B cell (primary cell): ENCODE measurements around the gene PDE11A. TPM values are rescaled to one million over a fixed set of nuclear protein-coding genes. Genes with fewer than 3 reads are reported as not detected.

Source experiments
- ATAC-seq: fragments of 200-7000 bp; cut with Tn5 transposase; one replicate; pipeline ENCODE4 v1.10.0; 2021; ENCODE audit warnings: low read depth, mild to moderate bottlenecking, moderate number of reproducible peaks, moderate library complexity
- CTCF ChIA-PET: fragments of 350-600 bp; sonication (Branson Sonifier 250); formaldehyde crosslinking; loops from one replicate; lab custom pipeline; 2021; ENCODE audit warnings: antibody characterized with exemption, inconsistent platforms; lab: Charles Lee
- POLR2A ChIA-PET: fragments of 350-600 bp; sonication (Branson Sonifier 250); formaldehyde crosslinking; loops from one replicate; lab custom pipeline; 2021; ENCODE audit warnings: antibody characterized with exemption; lab: Charles Lee
- DNase-seq: peaks from one replicate; pipeline ENCODE4 v3.0.0; 2013
- H2AFZ ChIP-seq: 2 replicates; pipeline ENCODE4 v1.6.1; 2012; ENCODE audit warnings: mild to moderate bottlenecking, low read depth, low read length; ENCODE audit not compliant: insufficient read depth, poor library complexity, severe bottlenecking
- H3K27ac ChIP-seq, 2 donors: 1 replicate in 1 of 2; 2 replicates in 1 of 2; pipeline ENCODE4 v1.5.1; 2012 to 2013; ENCODE audit warnings: low read length in 2 of 2, mild to moderate bottlenecking in 2 of 2, moderate library complexity in 1 of 2
- H3K27me3 ChIP-seq, 4 experiments: fragments of 200-600 bp in 1 of 4; sonication (generic) in 1 of 4; replicated peaks in 1 of 4; 1 replicate in 2 of 4; 2 replicates in 2 of 4; pipeline versions ENCODE4 v1.6.1 to v1.7.0; 2013 to 2016; ENCODE audit warnings: low read length in 3 of 4, mild to moderate bottlenecking in 2 of 4, mixed read lengths in 1 of 4, moderate library complexity in 1 of 4; ENCODE audit not compliant: insufficient read depth in 4 of 4, control insufficient read depth in 3 of 4; ENCODE audit errors: control extremely low read depth in 1 of 4
- H3K36me3 ChIP-seq, 2 experiments: replicated peaks in 1 of 2; 1 replicate in 1 of 2; 2 replicates in 1 of 2; pipeline versions ENCODE4 v1.6.1 to v1.7.1; 2013; ENCODE audit warnings: low read length in 1 of 2; ENCODE audit not compliant: insufficient read depth in 2 of 2, control insufficient read depth in 1 of 2; ENCODE audit errors: control extremely low read depth in 1 of 2, extremely low read depth in 1 of 2
- H3K4me1 ChIP-seq, 2 donors: fragments of 200-600 bp in 1 of 2; sonication (generic) in 1 of 2; 1 replicate in 1 of 2; 2 replicates in 1 of 2; pipeline versions ENCODE4 v1.5.1 to v1.6.1; 2013 to 2017; ENCODE audit warnings: low read length in 2 of 2; ENCODE audit not compliant: control insufficient read depth in 2 of 2, insufficient read depth in 2 of 2
- H3K4me2 ChIP-seq: replicated peaks from 2 replicates; pipeline ENCODE3; 2012; ENCODE audit warnings: mild to moderate bottlenecking, low read depth, low read length; ENCODE audit not compliant: poor library complexity, severe bottlenecking
- H3K4me3 ChIP-seq, 5 experiments: fragments of 200-600 bp in 1 of 5; sonication (generic) in 1 of 5; 1 replicate in 3 of 5; 2 replicates in 2 of 5; pipeline versions ENCODE4 v1.5.1 to v1.7.0; 2011 to 2016; ENCODE audit warnings: low read length in 4 of 5, mild to moderate bottlenecking in 4 of 5, low read depth in 2 of 5, control low read depth in 1 of 5, moderate library complexity in 1 of 5; ENCODE audit not compliant: insufficient read depth in 1 of 5; ENCODE audit errors: control extremely low read depth in 1 of 5, extremely low read depth in 1 of 5
- H3K79me2 ChIP-seq: fragments of 200-600 bp; sonication (generic); one replicate; pipeline ENCODE4 v1.6.0; 2016; ENCODE audit warnings: low read length; ENCODE audit not compliant: control insufficient read depth, insufficient read depth
- H3K9ac ChIP-seq: fragments of 200-600 bp; sonication (generic); 2 replicates; pipeline ENCODE4 v1.6.1; 2017; ENCODE audit warnings: mild to moderate bottlenecking, low read length, moderate library complexity
- H3K9me3 ChIP-seq, 3 donors: one replicate each; pipeline versions ENCODE4 v1.6.1 to v1.7.1; 2013; ENCODE audit warnings: low read length in 2 of 3; ENCODE audit not compliant: control insufficient read depth in 2 of 3, insufficient read depth in 1 of 3; ENCODE audit errors: control extremely low read depth in 1 of 3
- H4K20me1 ChIP-seq: 2 replicates; pipeline ENCODE4 v1.6.0; 2012; ENCODE audit warnings: mild to moderate bottlenecking, low read length; ENCODE audit not compliant: insufficient read depth, control insufficient read depth, poor library complexity, severe bottlenecking
- H3K27ac Mint-ChIP-seq: one replicate; pipeline ENCODE4 v1.8.0; 2021; ENCODE audit warnings: mixed read lengths
- H3K27me3 Mint-ChIP-seq: one replicate; pipeline ENCODE4 v1.8.0; 2021; ENCODE audit warnings: mixed read lengths
- H3K4me1 Mint-ChIP-seq: one replicate; pipeline ENCODE4 v1.8.0; 2021; ENCODE audit warnings: mixed read lengths
- H3K4me3 Mint-ChIP-seq: one replicate; pipeline ENCODE4 v1.8.0; 2021; ENCODE audit warnings: mixed read lengths
- H3K9me3 Mint-ChIP-seq: one replicate; pipeline ENCODE4 v1.8.0; 2022; ENCODE audit warnings: mixed read lengths; ENCODE audit not compliant: insufficient read depth
- EZH2 ChIP-seq: IDR thresholded peaks from 2 replicates; pipeline ENCODE4 v1.6.1; 2012; ENCODE audit warnings: borderline replicate concordance, low read depth, mild to moderate bottlenecking, moderate library complexity, low read length; ENCODE audit not compliant: insufficient read depth, poor library complexity, severe bottlenecking
- WGBS: methylation state at CpG from one replicate; pipeline ENCODE4 v1.1.5; 2013; ENCODE audit warnings: missing lambda C conversion rate; ENCODE audit not compliant: insufficient coverage; 5-methylcytosine and 5-hydroxymethylcytosine counted together
- intact Hi-C: fragments of 100-400 bp; cut with micrococcal nuclease; formaldehyde crosslinking; loops from one replicate; pipeline ENCODE4 v1.10.0; 2022
- polyA plus RNA-seq: library from polyadenylated mRNA; depleted of rRNA; stranded (reverse); fragments of >200 nt; gene quantifications from 2 replicates; pipeline ENCODE4 v1.2.3, GENCODE V29; 2012
- total RNA-seq, 2 donors: library from RNA; stranded (reverse); fragments of 120-200 nt in 1 of 2; gene quantifications; 1 replicate in 1 of 2; 2 replicates in 1 of 2; pipeline versions ENCODE4 v1.2.3 to v1.2.4, GENCODE V29; 2013 to 2022
- TF ChIP-seq, protein P1 (sequence below): fragments of 200-600 bp; IDR thresholded peaks from one replicate; pipeline ENCODE4 v1.8.0; 2022; ENCODE audit warnings: antibody characterized with exemption, mild to moderate bottlenecking

PDE11A gene
- total and polyA plus RNA-seq, 2 donors (not counting 1 experiment from before 2014, with no cell fraction given): 0.25 TPM; not detected in 1

GRCh38 chr2:177683661-177684069, 388.9 kb downstream of the PDE11A start:
- H3K36me3 ChIP-seq: no peaks in the 10 kb centered on the region
- intact Hi-C loops: no loop called here
- Mint-ChIP-seq H3K27ac (no peak overlapping the region), H3K9me3 (no peaks in the 10 kb centered on the region), H3K4me3 (no peak overlapping the region), H3K4me1 (no peaks in the 10 kb centered on the region), H3K27me3 (no peaks in the 10 kb centered on the region)
- no peak overlapping the region for H3K4me3 ChIP-seq
- no peaks in the 10 kb centered on the region for H3K27me3 ChIP-seq
- no peaks in the 10 kb centered on the region for H3K4me1 ChIP-seq
- H3K9me3 ChIP-seq: no peaks in the 10 kb centered on the region
- H2AFZ ChIP-seq: no peak overlapping the region
- DNase-seq (no peak), ATAC-seq (no peak)
- 86% methylated on average over 1 of the region's 2 CpGs for WGBS
- no peak overlapping the region for H3K4me2 ChIP-seq
- ChIA-PET POLR2A (no interaction called here), CTCF (no interaction called here)
- TF ChIP-seq, protein P1, sequence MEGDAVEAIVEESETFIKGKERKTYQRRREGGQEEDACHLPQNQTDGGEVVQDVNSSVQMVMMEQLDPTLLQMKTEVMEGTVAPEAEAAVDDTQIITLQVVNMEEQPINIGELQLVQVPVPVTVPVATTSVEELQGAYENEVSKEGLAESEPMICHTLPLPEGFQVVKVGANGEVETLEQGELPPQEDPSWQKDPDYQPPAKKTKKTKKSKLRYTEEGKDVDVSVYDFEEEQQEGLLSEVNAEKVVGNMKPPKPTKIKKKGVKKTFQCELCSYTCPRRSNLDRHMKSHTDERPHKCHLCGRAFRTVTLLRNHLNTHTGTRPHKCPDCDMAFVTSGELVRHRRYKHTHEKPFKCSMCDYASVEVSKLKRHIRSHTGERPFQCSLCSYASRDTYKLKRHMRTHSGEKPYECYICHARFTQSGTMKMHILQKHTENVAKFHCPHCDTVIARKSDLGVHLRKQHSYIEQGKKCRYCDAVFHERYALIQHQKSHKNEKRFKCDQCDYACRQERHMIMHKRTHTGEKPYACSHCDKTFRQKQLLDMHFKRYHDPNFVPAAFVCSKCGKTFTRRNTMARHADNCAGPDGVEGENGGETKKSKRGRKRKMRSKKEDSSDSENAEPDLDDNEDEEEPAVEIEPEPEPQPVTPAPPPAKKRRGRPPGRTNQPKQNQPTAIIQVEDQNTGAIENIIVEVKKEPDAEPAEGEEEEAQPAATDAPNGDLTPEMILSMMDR: no peak
- no peak for TF ChIP-seq EZH2
- no peaks in the 10 kb centered on the region for H3K79me2 ChIP-seq
- no peak overlapping the region for H3K9ac ChIP-seq
- no peak overlapping the region for H3K27ac ChIP-seq
- H4K20me1 ChIP-seq: no peaks in the 10 kb centered on the region

DNA sequence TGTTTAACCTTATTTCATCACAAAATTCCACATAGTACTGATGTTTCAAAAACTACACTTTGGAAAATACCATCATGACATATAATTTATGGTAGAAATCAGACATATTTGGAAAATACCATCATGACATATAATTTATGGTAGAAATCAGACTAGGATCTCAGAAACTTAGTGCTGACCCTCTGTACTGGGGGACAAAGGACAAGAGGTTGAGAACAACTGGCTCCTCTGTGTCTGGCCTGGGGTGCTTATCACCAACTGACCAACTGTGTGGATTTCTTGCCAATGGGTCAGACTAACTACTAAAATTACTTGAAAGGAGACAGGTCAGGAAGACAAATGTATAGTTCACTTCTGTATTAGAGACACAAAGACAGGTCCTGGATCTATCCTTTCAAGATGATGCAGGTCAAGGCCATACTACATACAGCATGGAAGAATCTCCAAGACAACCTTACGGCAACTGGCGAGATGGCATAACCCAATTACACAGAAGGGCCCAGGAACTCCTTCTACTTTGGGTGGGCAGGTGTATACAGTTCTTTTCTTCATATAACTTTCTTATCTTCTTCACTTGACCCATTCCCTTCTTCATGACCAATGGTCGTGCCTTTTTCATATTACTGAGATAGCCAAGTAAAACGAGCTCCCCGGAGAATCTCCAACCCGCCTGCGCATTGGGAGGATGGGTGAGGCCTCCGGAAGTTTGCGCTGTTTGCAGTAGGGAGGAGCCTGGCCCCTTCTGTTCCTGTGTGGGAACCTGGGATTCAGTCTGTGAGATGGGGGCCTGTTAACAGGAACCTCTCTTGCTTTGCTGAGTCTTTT, 389.5 kb downstream of the PDE11A start:
- H3K4me3 Mint-ChIP-seq: no peak overlapping the region
- Histone ChIP-seq H3K4me2 (no peak overlapping the region), H3K9ac (no peak overlapping the region), H2AFZ (no peak overlapping the region), H3K36me3 (no peaks in the 10 kb centered on the region), H3K4me1 (no peaks in the 10 kb centered on the region), H3K27me3 (no peaks in the 10 kb centered on the region), H3K4me3 (no peak overlapping the region), H3K27ac (no peak overlapping the region), H3K79me2 (no peaks in the 10 kb centered on the region), H4K20me1 (no peaks in the 10 kb centered on the region), H3K9me3 (no peaks in the 10 kb centered on the region)
- WGBS: 81% methylated on average over 8 of the region's 9 CpGs
- intact Hi-C loops: no loop called here
- no peak overlapping the region for H3K27ac Mint-ChIP-seq
- H3K27me3 Mint-ChIP-seq: no peaks in the 10 kb centered on the region
- CTCF ChIA-PET: no interaction called here
- ATAC-seq (no peak), DNase-seq (no peak)
- H3K4me1 Mint-ChIP-seq: no peaks in the 10 kb centered on the region
- H3K9me3 Mint-ChIP-seq: no peaks in the 10 kb centered on the region
- POLR2A ChIA-PET: no interaction called here
- TF ChIP-seq EZH2: no peak
- TF ChIP-seq, protein P1: no peak
